HCEC 1CT (cell line): ENCODE results near the gene ARHGAP35.
"Not testable (repeated sequence)": the region's sequence is repeated elsewhere in the genome, so short reads cannot be mapped to it uniquely, and the experiment has no call there.

Experiments
- DNase-seq: peaks from one replicate; pipeline ENCODE4 v3.0.0-alpha.2; 2017

ARHGAP35 gene

GRCh38 chr19:46872967-46873366 is 12.2 kb downstream of the ARHGAP35 start:
- DNase-seq = no peak

DNA sequence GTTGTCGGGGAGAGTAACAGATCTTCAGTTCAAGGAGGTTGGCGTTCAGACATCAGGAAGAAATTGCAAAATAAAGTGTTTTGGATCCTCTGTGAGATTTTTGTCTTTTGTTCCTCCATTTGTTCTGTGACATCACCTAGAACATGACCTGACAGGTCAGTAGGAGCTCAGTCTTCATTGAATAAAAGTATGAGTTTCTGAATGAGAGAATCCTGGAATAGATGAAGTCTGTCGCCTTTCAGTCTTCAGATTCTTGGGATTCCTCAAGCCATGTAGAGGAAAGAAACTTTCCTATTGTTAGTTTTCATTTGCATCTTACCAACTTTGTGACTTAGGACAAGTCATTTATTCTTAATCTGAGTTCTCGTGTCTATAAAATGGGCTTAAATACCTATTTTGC is 14.4 kb downstream of the ARHGAP35 start:
- no peak for DNase-seq

GRCh38 chr19:46875657-46876056 is 14.9 kb downstream of the ARHGAP35 start:
- DNase-seq = no peak

DNA sequence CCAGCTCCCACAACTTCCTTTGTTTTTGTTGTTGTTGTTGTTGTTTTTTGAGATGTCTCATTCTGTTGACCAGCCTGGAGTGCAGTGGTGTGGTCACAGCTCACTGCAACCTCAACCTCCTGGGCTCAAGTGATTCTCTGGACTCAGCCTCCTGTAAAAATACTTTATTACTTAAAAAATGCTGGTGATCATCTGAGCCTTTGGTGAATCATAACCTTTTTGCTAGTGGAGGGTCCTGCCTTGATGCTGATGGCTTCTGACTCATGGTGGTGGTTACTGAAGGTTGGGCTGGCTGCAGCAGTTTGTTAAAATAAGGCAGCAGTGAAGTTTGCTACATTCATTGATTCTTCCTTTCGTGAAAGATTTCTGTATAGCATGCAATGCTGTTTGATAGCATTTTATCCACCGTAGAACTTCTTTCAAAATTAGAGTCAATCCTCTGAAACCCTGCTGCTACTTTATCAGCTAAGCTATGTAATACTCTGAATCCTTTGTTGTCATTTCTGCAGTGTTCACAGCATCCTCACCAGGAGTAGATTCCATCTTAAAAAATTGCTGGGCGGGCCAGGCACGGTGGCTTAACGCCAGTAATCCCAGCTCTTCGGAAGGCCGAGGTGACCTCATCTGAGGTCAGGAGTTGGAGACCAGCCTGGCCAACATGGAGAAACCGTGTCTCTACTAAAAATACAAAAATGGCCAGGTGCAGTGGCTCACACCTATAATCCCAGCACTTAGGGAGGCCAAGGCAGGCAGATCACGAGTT is 18.0 kb downstream of the ARHGAP35 start:
- DNase-seq = peak; percentile 89

DNA sequence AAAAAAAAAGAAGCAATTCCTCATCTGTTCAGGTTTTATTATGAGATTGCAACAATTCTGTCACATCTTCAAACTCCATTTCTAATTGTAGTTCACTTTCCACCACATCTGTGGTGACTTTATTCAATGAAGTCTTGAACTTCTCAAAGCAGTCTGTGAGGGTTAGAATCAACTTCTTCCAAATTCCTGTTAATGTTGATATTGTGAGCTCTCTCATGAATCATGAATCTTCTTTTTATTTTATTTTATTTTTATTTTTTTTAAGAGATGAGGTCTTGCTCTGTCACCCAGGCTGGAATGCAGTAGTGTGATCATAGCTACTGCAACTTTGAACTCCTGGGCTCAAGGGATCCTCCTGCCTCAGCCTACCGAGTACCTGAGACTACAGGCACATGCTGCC is 19.6 kb downstream of the ARHGAP35 start:
- DNase-seq = no peak

DNA sequence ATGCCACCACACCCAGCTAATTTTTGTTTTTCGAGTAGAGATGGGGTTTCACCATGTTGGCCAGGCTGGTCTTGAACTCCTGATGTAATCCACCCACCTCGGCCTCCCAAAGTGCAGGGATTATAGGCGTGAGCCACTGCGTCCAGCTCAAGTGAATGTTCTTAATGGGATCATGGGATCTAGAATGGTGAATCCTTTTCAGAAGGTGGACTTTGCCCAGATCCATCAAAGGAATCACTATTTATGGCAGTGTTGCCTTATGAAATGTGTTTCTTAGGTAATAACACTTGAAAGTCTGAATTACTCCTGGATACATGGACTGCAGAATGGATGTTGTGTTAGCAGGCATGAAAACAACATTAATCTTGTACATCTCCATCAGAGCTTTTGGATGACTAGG is 20.3 kb downstream of the ARHGAP35 start:
- no peak for DNase-seq

DNA sequence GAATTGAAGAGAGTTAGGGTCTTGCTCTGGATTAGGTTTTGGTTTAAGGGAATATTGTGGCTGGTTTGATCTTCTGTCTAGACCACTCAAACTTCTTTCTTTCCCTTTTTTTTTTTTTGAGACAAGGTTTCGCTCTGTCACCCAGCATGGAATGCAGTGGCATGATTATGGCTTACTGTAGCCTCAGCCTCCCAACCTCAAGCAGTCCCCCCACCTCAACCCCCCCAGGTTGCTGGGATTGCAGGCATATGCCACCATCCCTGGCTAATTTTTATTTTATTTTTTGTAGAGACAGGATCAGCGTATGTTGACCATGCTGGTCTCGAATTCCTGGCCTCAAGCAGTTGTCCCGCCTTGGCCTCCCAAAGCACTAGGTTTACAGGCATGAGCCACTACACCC is 21.2 kb downstream of the ARHGAP35 start:
- no peak for DNase-seq

GRCh38 chr19:46882751-46883150 is 22.0 kb downstream of the ARHGAP35 start:
- not testable (repeated sequence) for DNase-seq

DNA sequence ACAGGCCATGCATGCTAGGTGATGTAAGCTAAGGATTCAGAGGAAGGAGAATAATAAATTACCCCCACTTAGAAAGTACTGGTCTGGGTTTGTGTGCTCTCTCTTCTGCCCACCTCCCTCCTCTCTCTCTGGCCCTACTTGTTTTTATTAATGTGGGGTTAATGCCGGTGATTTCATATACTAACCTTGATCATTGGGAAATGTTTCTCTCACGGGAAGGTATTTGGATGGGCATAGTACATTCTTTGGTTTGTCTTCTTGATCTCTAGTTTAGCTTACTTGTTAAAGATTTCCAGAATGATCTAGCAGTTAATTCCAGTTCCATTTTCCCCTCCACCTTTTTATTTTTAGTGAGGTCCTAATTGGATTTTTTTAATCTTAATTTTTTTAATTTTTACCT is 24.6 kb downstream of the ARHGAP35 start:
- no peak for DNase-seq

DNA sequence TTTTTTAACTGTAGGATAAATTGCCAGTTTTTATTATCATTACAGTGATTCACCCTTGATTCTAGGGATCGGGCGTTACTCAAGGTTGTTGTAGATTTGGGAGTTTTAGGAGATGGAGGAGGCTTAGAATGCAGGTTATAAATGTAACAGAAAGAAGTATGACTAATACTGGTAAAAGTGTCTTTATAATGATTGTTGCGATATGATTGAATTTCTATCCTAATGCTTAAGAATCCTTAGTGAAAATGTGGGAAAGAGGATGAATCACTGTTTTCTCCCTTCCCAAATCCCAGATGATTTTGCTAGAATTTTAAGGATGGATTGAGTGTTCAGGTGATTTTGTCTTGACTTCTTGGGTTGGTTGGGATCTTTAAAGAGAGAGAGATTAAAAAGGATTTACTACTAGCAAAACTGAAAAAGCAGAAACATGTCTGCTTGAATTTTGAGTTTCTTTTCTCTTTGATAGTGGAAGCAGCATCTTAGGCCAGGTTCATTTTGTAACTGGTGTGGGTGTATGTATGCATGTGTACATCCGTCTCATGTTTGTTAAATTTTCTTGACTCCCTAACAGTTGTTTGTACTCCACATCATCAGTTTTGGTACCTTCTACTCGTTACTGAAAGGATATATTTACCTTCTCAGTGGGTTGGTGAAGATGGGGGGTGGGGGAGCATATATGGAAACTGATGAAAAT is 25.9 kb downstream of the ARHGAP35 start:
- no peak for DNase-seq

- DNase-seq = no peak
Observed at GRCh38 chr19:46887240-46887782, 26.5 kb downstream of the ARHGAP35 start.

DNA sequence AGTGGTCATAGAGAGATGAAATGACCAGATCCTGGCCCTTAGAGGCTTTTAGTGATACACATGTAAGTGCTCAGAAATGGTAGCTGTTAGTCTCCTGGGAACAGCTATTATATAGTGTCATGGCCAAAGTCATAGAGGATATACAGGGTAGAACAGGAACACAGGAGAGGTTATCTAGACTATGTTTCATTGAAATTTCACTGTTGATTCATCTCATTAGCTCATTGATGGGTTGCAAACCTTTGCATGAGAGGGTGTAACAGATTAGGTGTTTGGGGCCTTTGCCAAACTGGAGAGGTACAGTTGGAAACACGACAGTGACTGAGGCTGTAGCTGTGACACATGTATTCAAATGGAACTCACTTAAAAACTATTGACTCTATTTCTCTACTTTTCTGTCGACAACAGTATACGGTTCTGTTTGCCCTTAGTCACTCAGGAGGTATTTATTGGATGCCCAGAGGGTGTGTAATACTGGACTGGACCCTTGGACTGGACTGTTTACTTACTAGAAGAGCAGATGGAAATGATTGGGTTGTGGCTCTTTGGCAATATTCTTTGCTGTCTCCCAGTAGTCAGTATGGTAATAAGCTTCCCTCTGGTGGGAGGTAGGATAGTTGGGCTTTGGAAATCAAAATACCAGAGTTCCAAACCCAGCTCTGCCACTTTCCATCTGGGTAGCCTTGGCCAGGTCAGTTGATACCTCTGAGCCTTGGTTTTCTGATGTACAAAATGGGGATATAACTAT is 29.8 kb downstream of the ARHGAP35 start:
- DNase-seq = peak; percentile 93

DNA sequence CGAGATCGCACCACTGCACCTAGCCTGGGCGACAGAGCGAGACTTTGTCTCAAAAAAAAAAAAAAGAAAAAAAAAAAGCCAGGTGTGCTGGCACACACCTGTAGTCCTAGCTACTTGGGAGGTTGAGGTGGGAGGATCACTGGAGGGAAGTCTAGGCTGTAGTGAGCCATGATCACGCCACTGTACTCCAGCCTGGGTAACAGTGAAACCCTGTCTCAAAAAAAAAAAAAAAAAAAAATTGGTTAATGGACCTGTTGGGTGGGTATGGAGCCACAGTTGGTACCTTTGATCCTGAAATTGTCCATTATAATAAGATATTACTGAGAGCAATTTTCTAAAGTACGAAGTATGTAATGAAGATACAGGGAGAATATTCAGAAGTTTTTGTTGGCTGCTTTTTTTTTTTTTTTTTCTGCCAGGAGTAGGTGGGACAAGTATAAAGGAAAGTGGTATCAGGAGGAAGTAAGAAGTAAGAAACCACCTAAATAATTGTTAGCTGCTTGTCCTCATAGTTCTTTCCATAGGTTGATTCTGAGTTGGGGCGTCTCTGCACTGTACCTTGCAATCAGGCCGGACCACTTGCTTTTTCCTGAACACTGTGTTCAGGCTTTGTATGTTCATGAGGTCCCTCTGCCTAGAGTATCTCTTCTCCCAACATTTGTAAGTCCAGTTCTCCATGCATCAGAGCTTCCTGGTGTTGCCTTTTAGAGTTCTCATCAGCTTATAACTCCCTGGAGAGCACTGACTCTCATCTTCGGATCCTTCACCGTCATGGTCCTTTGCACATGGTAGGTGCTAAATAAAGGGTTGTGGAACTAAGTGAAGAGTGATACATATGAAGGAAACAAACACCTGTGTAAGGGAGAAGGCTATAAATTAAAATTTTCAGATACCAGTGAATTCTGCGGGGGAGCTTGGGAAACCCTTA is 31.7 kb downstream of the ARHGAP35 start:
- DNase-seq = no peak

DNA sequence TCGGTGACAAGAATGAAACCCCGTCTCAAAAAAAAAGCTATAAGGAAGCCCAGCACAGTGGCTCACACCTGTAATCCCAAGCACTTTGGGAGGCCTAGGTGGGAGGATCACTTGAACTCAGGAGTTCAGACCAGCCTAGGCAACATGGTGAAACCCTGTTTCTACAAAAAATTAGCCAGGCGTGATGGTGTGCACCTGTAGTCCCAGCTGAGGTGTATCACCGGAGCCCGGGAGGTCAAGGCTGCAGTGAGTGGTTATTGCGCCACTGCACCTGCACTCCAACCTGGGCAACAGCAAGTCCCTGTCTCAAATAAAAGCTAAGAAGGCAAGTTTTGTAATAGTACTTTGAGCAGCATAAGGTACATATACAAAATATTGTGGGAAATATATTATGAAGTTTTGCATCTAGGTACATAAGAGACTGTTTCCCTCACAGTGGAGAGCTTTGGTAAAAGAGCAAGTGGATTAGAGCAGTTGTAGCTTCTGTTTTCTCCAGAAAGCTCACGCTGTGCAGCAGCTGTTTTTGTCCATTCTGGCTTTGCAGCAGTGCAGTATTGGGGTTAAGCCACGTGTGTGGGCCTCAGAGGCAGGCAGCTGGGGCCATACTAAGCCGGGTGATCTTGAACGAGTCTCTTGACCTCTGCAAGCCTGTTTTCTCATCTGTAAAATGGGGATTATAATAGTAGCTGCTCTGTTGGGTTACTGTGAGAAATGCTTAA is 35.4 kb downstream of the ARHGAP35 start:
- no peak for DNase-seq

GRCh38 chr19:46898731-46899130 is 37.9 kb downstream of the ARHGAP35 start:
- no peak for DNase-seq

DNA sequence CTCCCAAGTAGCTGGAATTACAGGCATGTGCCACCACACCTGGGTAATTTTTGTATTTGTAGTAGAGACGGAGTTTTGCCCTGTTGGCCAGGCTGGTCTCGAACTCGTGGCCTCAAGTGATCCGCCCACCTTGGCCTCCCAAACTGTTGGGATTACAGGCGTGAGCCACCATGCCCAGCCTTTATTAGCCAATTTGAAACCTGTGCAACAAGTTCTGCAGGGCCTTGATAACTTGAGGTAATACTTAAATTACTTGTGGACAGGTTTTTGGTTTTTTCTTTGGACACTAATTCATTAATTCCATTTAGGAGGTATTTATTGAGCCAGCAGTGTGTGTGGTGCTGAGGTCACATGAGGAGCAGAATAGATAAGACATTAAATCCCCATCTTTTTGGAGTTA is 39.5 kb downstream of the ARHGAP35 start:
- no peak for DNase-seq

DNA sequence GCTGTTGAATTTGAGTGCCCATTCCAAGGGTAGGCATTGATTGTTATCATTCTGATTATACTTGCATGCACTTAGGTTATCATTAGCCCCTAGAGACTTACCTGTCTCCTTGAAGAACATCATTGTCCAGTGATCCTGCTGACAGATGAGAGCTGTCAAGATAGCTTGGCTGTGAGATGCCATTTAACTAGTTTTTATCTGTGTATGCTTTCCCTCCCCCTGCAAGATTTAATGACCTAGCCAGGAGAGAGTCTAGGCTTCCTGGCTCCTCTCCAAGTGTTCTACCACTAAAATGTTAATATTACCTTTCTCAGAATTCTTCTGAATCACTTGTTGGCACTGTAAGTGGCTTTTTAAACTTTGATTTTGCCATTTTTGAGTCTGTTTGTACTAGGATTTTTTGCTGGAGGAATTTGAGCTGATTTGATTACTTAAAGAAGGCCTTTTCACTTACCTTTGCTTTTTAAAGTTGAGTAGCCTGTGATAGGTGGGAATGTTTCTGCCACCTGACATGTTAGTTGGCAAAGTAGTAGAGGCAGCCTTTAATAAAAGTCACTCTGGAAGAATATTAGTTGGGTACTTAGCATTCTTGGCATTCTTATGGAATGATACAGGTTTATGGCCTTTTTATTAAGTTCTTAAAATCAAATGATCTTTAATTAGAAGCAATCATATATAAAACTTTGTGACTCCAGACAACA is 41.1 kb downstream of the ARHGAP35 start:
- DNase-seq = no peak

- DNase-seq = no peak
Observed at GRCh38 chr19:46902402-46902766, 41.6 kb downstream of the ARHGAP35 start.

- no peak for DNase-seq
Observed at GRCh38 chr19:46903458-46903857, 42.7 kb downstream of the ARHGAP35 start.

DNA sequence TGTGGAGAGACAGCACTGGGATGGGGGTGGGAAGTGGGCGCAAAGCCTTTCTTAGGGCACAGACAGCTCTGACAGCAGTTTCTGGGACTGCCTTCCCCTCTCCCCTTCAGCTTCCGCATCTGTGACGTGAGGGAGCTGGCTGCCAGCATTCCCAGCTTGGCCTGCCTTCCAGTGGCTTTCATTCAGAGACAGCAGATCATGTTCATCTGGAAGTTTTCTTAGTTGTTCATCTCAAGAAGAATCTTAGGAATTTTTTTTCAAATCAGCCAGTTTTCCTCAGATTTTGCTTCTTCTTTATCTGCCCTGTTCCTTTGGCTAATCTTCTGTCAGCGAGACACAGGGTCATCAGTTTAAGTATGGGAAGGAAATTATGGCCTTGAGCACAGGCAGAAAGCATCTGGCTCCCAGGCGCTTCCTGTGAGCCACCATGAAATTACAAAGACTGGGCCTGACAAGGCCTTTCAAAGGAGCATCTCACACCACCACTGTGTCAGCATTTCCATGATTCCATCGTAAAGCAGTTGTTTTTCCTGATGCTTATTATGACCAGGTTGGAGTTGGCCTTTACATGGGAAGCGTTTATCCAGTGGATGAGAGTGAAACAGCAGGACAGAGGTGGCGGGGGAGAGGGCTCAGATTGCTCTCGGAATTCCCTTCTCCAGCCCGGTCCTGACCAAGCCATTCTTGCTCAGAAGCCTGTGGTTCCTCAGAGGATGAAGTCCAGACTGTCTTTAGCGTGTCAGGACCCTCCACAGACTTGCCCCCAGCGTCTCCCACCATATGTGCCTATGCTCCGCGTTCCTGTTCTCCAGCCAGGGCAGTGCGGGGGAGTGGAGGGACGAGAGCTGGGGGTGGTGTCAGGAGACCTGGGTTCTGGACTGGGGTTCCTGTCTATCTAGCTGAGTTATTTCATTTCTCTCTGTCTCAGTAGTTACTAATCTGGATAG is 43.6 kb downstream of the ARHGAP35 start:
- no peak for DNase-seq
